HG02623 (cell line): ENCODE measurements around the gene OGFOD3.
"Not testable (repeated sequence)": the region's sequence is repeated elsewhere in the genome, so short reads cannot be mapped to it uniquely, and the experiment has no call there.

Experiments used
- ATAC-seq: cut with Tn5 transposase; IDR thresholded peaks from one replicate; pipeline ENCODE4 v1.9.1; 2021; ENCODE audit warnings: moderate library complexity; ENCODE audit not compliant: unreplicated experiment

OGFOD3 gene

DNA sequence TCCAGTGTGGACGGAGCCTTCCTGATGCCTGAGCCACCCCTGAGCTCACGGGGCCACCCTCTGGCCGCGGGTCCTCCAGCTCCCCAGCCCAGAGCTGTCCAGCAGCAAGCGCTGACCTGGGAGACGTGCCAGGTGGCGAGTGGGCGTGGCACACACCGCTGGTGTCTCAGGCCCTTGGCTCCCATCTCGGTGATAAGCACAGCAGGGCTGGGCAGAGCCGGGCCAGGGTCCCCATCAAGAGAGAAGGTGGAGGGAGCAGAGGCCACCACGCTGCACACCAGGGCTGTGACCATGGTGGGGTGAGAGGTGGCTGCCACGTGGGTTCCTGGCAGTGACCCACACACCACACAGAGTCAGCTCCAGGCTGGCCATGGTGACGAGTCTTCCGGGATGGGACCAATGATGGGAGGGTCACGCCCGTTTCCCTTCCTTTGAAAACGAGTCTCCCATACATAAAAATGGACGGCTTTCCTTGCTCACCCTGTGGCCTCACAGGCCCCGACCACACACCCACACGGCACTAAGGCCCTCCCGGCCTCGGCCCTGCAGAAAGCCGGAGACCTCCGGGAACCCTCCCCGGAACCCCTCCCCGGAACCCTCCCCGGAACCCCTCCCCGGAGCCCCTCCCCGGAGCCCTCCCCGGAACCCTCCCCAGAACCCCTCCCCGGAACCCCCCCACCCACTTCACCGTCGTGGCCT lies 30.0 kb downstream of the OGFOD3 start:
- ATAC-seq, result no peak

DNA sequence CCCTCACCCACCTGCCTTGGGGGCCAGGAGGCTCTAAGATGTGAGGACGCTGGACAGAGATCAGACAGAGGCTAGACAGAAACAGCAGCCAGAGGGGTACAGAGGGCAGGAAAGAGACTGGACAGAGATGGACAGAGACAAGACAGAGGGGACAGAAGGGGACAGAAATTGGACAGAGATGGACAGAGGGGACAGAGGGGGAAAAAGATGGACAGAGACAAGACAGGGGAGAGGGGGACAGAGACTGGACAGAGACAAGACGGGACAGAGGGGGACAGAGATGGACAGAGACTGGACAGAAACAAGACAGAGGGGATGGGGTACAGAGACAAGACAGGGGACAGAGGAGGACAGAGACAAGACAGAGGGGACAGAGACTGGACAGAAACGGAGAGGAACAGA lies 30.7 kb downstream of the OGFOD3 start:
- no peak for ATAC-seq

DNA sequence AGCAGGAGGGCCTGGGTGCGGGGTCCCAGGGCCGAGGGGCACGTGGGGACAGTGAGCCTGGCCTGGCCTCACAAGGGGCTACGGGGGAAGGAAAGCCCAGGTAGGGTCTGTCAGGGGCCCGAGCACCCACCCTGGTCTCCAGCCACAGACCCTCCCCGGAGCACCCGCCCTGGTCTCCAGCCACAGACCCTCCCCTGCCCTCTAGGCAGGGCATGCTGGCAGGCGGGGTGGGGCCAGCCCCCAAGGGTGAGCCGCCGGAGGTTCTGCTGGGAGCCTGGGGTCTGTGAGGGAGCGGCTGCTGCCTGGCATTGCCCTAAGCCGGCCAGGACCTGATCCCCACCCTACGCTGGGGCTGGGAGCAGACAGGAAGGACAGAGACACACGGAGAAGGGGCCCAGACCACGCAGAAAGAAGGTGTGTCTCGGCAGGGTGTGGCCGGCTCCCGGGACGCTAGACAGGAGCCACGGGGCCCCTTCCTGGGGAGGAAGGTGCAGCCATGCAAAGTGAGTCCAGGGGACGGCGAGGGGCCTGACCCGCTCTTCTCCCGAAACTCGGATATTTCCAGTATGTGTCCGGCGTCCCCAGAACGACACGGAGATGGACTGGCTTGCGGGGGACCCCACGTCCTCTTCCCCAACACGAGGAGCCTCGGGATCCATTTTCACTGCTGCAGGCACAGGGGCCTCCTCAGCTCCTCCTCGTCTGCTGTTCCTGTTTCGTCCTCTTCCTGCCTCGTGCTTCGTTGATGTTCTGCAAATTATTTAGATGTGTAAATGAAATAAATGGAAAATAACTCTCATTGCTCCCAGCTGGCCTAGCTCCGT lies 31.3 kb downstream of the OGFOD3 start:
- ATAC-seq, result no peak

DNA sequence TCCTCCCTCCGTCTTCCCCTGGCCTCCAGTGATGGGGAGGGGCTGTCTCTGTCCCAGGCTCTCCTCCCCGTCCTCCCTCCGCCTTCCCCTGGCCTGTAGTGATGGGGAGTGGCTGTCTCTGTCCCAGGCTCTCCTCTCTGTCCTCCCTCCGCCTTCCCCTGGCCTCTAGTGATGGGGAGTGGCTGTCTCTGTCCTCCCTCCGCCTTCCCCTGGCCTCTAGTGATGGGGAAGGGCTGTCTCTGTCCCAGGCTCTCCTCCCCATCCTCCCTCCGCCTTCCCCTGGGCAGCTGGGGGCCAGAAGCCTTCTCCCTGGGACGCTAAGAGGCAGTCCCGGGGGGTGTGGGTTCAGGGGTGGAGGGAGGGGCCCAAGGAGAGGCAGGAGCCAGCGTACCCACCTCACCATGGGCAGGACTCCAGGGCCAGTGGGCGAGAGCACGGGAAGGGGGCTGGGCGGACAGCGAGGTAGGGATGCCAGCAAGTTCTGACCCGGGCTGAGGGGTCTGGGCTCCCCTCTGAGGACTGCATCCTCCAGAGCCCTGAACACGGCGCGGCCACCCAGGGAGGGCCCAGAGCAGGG lies 32.0 kb downstream of the OGFOD3 start:
- ATAC-seq, result no peak

DNA sequence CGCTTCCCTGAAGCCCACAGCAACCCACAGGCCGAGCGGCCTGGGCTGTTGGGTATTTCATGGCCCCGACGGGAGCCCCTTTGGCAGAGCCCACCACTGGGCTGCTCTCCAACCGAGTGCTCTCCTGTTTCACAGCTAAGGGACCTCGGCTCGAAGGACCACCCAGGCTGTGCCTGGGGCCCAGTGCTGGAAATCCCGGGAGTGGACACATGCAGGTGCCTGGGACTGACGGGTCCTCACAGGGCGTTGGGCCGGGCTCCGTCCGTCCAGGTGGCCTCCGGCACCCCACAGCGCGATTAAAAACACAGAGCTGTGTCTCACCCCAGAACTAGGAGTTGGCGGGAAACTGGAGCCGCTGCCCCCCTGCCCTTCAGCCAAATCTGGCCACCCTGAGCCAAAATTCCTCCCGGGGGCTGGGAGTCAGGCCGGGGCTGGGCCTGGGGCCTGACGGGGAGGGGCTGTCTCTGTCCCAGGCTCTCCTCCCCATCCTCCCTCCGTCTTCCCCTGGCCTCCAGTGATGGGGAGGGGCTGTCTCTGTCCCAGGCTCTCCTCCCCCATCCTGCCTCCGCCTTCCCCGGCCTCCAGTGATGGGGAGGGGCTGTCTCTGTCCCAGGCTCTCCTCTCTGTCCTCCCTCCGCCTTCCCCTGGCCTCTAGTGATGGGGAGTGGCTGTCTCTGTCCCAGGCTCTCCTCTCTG lies 32.7 kb downstream of the OGFOD3 start:
- no peak for ATAC-seq

DNA sequence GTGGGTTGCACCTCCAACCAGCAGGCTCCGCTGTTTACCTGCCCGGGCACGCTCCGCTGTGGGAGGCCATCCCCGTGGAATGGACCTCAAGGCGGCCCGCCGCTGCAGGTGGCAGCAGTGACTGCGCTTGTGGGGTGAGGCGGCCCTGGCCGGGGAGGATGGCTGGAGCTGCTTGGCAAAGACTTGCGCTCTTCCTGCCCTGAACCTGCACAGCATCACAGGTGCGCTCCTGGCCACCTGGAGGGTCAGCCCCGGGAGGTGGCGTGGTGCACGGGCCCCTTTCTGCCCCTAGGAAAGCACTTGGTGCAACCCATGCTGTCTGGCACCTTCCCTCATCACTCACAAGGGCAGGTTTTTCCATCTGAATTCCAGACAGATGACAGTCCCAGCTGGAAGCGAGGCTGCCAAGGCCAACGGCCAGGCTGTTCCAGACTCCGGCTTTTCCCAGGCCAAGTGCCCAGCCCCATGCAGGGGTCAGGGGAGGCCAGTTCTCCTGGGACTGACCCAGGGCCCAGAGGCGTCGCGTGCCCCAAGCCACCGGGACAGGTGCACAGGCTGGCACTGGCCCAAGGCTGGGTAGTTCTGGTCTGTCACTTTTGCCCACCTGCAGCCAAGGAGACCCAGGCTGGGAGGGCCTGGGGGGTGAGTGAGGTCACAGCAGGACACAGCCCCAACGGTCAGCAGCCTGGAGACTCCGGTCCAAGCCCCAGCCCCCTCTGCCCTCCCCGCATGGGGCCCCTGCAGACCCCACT lies 33.5 kb downstream of the OGFOD3 start:
- ATAC-seq, result no peak

DNA sequence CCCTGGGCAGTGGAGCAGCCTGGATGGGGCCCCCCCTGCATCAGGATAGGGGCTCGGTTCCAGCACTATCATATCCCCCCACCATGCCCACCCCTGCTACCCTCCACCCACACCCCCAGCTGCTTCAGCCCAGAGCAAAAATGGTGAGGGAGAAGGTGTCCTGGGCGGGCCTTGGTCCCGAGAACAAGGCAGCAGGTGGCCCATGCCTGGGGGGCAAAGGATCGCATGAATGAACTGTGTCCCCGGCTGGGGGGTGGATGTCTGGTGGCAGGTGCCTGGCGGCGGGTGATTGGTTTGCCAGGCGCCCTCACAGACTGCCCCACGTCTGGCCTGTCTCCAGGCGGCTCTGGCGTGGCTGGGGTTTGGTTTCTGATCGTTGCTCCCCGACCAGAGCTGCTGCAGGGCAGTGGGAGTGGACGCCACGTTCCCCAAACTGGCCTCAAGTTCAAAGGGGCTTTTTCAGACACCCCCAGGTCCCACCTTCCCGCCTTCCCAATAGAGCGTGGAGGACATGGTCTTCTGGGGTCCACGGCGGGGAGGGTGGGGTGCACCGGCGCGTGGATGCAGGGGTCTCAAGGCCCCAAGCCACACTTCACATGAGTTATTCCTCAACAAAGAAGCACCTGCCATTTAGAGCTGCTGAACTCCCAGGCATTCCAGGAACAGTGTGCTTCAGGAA lies 34.2 kb downstream of the OGFOD3 start:
- no peak for ATAC-seq

DNA sequence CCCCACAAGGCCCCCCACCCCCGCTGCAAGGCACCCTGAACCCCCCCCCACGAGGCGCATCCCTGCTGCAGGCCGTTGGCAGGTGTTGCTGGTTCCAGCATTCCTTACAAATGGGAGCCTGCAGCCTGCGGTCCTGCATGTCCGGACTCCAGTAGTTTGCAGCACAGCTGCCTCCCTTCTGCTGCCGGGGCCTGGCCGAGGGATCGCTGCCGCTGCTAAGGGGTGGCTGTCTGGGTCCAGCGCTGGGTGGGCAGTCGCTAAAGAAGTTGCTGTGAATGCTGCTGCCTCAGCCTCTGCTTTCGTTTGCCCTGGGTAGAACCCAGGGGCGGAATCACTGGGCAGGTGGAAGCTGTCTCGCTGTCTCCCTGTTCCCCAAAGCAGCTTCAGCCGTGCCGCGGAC lies 35.0 kb downstream of the OGFOD3 start:
- ATAC-seq, result no peak

DNA sequence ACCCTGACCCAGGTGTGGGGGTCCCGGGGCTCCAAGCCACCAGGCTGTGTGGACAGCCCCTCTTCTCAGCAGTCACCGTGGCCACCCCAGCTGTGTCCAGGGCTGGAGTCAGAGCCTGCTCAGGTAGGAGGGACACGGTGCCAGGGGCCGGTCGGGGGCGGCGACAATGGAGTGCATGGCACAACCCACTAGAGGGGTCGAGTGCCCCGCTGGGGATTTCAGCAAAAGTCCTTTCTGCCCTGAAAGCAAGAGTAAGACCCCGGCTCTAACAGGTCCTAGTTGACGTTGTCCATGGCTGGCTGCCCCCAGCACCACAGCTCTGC lies 35.5 kb downstream of the OGFOD3 start:
- no peak for ATAC-seq

DNA sequence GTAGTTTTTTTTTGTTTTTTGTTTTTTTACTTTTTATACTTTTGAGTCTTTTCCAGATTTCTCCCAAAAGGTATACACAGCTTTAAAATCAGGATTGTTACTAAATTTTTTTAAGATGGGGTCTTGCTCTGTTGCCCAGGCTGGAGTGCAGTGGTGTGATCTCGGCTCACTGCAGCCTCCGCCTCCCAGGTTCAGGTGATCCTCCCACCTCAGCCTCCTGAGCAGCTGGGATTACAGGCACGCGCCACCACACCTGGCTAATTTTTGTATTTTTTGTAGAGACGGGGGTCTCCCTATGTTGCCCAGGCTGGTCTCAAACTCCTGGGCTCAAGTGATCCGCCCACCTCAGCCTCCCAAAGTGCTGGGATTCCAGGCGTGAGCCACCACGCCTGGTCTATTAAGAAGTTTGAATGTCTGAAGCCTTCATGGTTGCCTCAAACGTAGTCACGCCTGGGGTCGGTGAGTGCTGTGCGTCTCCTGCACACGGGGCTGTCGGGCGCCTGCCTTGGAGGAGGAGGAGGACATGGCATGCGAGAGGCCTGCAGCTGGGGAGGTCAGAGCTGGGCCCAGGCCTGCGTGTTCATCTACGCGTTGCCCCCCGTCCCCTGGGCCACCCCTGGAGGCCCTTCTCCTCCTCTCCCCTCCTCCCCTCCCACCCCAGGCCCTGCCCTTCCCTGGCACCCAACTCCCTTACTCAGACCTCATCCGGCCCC lies 36.0 kb downstream of the OGFOD3 start:
- not testable (repeated sequence) for ATAC-seq

DNA sequence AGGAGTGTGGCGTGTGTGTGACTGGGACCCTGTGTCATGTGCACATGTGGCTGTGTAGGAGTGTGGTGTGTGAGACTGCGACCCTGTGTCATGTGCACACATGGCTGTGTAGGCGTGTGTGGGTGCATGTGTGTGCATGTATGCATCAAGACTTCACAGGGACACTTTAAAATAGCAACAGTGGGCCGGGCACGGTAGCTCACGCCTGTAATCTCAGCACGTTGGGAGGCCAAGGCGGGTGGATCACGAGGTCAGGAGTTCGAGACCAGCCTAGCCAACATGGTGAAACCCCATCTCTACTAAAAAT lies 36.7 kb downstream of the OGFOD3 start:
- not testable (repeated sequence) for ATAC-seq

DNA sequence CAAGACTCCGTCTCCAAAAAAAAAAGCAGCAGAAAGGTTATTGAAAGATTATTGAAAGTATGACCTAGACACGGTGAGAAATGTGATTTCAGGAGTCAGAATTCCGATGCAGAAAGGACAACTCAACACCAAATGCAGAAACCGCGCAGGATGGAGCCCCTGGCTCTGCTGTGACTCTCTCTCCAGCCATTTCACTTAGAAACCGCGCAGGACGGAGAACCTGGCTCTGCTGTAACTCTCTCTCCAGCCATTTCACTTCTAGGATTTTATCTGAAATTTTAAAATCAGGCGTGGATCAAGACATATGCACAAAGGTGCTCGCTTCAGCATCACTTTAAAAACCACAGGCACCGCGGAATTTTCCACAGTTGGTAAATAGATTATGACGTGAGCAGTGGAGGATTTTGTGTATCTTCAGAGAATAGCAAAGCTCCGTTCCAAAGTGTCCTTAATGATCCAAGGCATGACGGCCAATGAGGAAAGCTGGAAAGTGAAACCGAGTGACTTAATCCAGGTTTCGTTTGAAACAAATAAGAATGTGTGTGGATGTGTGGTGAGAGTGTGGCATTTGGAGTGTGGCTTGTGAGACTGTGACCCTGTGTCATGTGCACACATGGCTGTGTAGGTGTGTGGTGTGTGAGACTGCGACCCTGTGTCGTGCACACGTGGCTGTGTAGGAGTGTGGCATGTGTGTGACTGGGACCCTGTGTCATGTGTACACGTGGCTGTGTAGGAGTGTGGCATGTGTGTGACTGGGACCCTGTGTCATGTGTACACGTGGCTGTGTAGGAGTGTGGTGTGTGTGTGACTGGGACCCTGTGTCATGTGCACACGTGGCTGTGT lies 37.3 kb downstream of the OGFOD3 start:
- ATAC-seq, result no peak

DNA sequence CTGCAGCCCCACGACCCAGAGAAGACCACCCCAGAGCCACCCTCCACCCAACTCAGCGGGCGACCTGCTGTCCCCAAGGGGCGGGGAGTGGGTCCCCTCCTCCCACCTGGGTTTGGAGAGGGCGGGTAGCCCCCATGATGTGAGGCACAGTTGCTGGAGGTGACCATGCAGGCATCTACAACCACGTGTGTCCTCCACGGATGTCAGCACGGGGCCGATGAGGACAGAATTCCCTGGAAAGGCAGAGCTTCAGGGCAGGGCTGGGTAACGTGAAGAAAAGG lies 39.7 kb downstream of the OGFOD3 start:
- ATAC-seq, result no peak

DNA sequence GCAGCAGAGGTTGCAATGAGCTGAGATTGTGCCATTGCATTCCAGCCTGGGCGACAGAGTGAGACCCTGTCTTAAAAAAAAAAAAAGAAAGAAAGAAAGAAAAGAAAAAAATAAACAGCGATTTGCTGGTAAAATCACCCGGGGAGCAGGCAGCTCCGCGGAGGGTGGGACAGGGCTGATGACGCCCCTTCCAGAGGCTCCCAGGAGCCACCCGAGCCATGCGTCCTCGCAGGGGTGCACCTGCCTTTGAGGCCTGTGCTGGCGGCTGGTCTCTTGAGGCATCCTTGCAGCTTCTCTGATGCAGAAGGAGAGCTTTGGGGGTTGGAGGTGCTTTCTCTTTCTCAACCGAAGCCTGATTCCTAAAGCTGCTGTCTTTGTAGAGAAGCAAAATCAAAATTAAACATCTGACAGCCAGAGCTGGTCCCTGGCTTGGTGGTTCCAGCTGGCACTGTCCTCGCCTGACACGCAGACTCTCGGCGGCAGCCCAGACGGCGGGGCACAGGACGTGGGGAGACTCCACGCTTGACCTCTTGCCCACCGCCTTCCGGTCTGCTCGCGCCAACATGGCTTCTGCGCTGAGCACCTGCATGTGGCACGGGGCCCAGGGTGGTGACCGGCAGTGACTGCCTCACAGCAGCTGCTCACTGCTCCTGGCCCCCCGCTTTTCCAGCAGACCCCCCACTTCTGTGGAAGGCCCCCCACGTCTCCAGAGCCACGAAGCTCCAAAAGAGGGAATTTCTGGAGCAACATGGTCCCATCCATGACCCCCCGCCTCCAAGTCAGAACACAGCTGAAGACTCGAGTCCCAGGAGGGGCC lies 40.3 kb downstream of the OGFOD3 start:
- no peak for ATAC-seq

DNA sequence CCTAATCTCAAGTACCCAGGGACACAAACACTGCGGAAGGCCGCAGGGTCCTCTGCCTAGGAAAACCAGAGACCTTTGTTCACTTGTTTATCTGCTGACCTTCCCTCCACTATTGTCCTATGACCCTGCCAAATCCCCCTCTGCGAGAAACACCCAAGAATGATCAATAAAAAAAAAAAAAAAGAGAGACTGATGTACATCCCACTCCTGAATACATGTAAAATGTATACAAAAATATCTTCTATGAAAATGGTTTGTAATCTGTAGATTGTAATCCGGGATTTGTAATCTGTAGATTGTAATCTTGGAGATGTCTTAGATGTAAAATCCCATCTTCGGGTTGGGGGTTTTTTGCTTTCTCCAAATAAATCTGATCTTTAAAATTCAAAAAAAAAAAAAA lies 41.1 kb downstream of the OGFOD3 start:
- ATAC-seq, result not testable (repeated sequence)

DNA sequence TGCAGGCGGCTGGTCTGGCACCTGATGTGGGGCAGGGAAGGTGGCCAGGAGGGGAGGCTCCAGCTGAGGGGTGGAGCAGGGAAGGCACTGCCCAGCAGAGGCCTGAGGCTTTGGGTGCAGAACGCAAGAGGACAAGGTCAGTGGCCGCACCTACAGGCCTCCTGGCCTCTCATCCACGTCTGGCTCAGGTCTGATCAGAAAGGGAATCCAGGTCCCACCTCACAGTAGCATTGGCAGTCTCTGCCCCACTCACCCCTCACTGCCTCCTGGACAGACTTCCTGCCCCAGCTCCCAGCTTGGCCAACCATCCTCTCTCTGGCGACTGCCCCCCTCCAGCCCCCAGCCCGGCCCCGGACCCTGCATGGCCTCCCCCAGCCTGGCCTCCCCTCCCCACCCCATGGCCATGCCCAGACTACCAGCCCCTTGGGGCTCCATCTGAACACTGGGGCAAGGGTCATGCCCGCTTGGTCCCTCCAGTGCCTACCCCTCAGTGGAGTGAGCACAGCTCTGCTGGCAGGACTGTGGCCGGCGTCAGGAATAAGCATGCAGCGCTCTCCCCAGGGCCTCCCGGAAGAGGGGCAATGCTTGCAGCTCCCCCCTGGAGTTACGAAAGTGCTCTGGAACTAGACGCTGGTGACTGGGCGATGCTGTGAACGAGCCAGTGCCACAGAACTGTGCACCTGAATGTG lies 42.2 kb downstream of the OGFOD3 start:
- ATAC-seq, result no peak

DNA sequence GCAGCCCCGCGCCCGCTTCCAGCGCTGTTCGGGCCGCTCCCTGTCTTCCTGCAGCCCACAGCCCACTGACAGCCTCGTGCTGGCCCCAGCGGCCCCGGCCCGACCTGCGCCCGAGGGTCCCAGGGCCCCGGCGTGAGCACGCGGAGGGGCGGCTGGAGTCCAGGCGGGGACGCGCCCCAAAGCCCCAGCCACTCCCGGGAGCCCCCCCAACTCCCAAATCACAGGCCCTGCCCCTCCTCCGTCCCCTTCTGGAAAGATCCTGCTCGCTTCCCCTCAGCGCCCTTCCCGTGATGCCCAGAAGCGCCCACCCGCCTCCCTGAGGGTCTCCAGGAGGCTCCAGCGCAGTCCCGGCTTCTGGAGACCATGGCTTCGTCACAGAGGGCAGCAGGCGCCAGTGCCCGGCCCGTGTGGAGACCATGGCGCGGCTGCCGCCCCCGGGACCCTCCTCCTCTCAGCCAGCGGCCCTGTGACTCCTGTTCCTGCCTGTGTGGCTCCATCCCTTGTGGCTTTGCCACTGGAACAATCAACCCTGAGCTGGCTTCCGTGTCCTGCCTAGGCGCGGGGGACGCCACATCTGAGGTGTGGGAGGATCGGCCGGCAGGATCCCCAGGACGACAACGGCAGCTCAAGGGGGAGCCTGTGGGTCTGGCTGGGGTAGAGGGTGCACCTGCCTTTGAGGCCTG lies 42.9 kb downstream of the OGFOD3 start:
- no peak for ATAC-seq
